SK-N-SH treated with all-trans-retinoic acid at 6 μM for 48 hours (cell line): ENCODE results near the gene LHX2.

Source experiments
- BACH2 ChIP-seq: fragments of 250-450 bp; sonication (Bioruptor Pico); IDR thresholded peaks from 2 replicates; pipeline ENCODE4 v1.9.0; 2021; ENCODE audit warnings: mild to moderate bottlenecking, borderline replicate concordance
- OSR1 ChIP-seq: fragments of 250-450 bp; sonication (Bioruptor Pico); IDR thresholded peaks from 2 replicates; pipeline ENCODE4 v1.8.0; 2022; ENCODE audit warnings: moderate library complexity, mild to moderate bottlenecking, inconsistent platforms
- RARB ChIP-seq: fragments of 250-450 bp; sonication (Bioruptor Pico); IDR thresholded peaks from 2 replicates; pipeline ENCODE4 v1.8.0; 2021; ENCODE audit warnings: mild to moderate bottlenecking, moderate library complexity
- TCF4 ChIP-seq: fragments of 250-450 bp; sonication (Bioruptor Pico); IDR thresholded peaks from 2 replicates; pipeline ENCODE4 v1.8.0; 2021; ENCODE audit warnings: mild to moderate bottlenecking, moderate library complexity, borderline replicate concordance
- ZC3H10 ChIP-seq: fragments of 250-450 bp; sonication (Bioruptor Pico); IDR thresholded peaks from 2 replicates; pipeline ENCODE4 v1.5.1; 2021; ENCODE audit warnings: mild to moderate bottlenecking, moderate library complexity
- ZFP3 ChIP-seq: fragments of 250-450 bp; sonication (Bioruptor Pico); IDR thresholded peaks from 2 replicates; pipeline ENCODE4 v1.5.0; 2020; ENCODE audit warnings: mild to moderate bottlenecking, moderate library complexity
- ZFP30 ChIP-seq: fragments of 450-650 bp; formaldehyde crosslinking; IDR thresholded peaks from 2 replicates; pipeline ENCODE4 v1.5.0; 2022; ENCODE audit warnings: mild to moderate bottlenecking, moderate library complexity
- ZNF565 ChIP-seq: fragments of 450-650 bp; formaldehyde crosslinking; conservative IDR thresholded peaks from 2 replicates; pipeline ENCODE4 v1.5.0; 2020; ENCODE audit warnings: low read depth, mild to moderate bottlenecking, moderate library complexity
- TF ChIP-seq, protein P1 (sequence below): fragments of 250-450 bp; sonication (Bioruptor Pico); IDR thresholded peaks from 2 replicates; pipeline ENCODE4 v1.8.0; 2020; ENCODE audit warnings: mild to moderate bottlenecking, moderate library complexity, borderline replicate concordance
- TF ChIP-seq, protein P2 (sequence below): fragments of 250-450 bp; sonication (Bioruptor Pico); IDR thresholded peaks from 2 replicates; pipeline ENCODE4 v1.5.1; 2020; ENCODE audit warnings: low read depth, mild to moderate bottlenecking, moderate library complexity

DNA sequence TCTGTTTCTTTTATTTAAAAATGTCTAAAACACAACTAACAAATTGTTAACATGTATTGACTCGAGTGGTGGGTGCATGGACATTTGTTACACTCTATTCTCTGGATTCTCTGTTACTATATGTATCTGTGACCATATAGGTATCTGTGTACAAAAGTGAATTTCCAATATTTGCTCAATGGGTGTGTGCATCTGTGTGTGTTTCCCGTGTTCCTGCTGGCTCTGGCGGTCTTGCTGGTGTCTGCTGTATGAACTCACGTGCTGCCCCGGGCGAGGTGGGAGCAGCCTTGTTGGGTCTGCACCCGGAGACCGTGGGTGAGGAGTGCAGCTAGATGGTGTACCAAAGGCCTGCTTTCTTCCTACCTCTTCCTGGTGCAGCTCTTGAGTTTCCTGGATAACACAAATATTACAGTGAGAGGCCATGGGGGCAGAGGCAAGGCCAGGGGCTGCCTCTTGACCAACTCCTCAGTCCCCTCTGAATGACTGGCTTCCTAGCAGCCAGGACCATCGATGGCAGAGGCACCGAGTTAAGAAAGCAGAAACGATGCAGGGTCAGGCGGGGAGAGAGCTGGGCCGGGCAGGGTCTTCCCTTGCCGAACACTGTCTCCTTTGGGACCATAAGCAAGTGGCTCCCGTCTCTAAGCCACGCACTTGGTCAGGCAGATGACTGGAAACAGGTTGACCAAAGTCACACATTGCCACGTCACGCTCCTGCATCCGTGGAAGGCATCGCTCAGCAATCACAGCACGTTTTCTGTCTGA is 49.5 kb downstream of the LHX2 start:
- TF ChIP-seq RARB (CRISPR knock-in tag) (no peak), TCF4 (CRISPR knock-in tag) (no peak), OSR1 (CRISPR knock-in tag) (no peak), ZNF565 (CRISPR knock-in tag) (no peak), ZFP3 (no peak), ZFP30 (no peak), BACH2 (CRISPR knock-in tag) (no peak), ZC3H10 (CRISPR knock-in tag) (no peak)
- TF ChIP-seq, protein P1, sequence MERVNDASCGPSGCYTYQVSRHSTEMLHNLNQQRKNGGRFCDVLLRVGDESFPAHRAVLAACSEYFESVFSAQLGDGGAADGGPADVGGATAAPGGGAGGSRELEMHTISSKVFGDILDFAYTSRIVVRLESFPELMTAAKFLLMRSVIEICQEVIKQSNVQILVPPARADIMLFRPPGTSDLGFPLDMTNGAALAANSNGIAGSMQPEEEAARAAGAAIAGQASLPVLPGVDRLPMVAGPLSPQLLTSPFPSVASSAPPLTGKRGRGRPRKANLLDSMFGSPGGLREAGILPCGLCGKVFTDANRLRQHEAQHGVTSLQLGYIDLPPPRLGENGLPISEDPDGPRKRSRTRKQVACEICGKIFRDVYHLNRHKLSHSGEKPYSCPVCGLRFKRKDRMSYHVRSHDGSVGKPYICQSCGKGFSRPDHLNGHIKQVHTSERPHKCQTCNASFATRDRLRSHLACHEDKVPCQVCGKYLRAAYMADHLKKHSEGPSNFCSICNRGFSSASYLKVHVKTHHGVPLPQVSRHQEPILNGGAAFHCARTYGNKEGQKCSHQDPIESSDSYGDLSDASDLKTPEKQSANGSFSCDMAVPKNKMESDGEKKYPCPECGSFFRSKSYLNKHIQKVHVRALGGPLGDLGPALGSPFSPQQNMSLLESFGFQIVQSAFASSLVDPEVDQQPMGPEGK (CRISPR knock-in tag), result no peak
- TF ChIP-seq, protein P2, sequence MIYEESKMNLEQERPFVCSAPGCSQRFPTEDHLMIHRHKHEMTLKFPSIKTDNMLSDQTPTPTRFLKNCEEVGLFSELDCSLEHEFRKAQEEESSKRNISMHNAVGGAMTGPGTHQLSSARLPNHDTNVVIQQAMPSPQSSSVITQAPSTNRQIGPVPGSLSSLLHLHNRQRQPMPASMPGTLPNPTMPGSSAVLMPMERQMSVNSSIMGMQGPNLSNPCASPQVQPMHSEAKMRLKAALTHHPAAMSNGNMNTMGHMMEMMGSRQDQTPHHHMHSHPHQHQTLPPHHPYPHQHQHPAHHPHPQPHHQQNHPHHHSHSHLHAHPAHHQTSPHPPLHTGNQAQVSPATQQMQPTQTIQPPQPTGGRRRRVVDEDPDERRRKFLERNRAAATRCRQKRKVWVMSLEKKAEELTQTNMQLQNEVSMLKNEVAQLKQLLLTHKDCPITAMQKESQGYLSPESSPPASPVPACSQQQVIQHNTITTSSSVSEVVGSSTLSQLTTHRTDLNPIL (CRISPR knock-in tag), result no peak
